AG09309 (cell line): Measurements from ENCODE around the gene MEG3.

Experiments used
- DNase-seq: peaks from one replicate; pipeline ENCODE4 v3.0.0-alpha.2; 2010; ENCODE audit warnings: low read depth
- H3K4me3 ChIP-seq: 2 replicates; pipeline ENCODE4 v1.5.1; 2011; ENCODE audit warnings: mild to moderate bottlenecking, low read depth, low read length, moderate library complexity; ENCODE audit not compliant: control insufficient read depth
- CTCF ChIP-seq: IDR thresholded peaks from 2 replicates; pipeline ENCODE4 v1.5.1; 2011; ENCODE audit warnings: mild to moderate bottlenecking, low read depth, low read length, inconsistent platforms; ENCODE audit not compliant: insufficient read depth, control insufficient read depth; ENCODE audit errors: missing control alignments

MEG3 gene

GRCh38 chr14:100881211-100882025 lies 55.5 kb downstream of the MEG3 start:
- DNase-seq: no peak
- TF ChIP-seq CTCF: no peak
- no peak overlapping the region for H3K4me3 ChIP-seq

- no peak for DNase-seq
- TF ChIP-seq CTCF: no peak
- no peak overlapping the region for H3K4me3 ChIP-seq
Observed at GRCh38 chr14:100882026-100882967, 56.4 kb downstream of the MEG3 start.

GRCh38 chr14:100882991-100883788 lies 57.3 kb downstream of the MEG3 start:
- H3K4me3 ChIP-seq: no peak overlapping the region
- no peak for TF ChIP-seq CTCF
- DNase-seq: no peak

GRCh38 chr14:100883789-100884101 lies 57.8 kb downstream of the MEG3 start:
- DNase-seq: no peak
- no peak for TF ChIP-seq CTCF

GRCh38 chr14:100884456-100884855 lies 58.5 kb downstream of the MEG3 start:
- TF ChIP-seq CTCF: no peak
- H3K4me3 ChIP-seq: no peak overlapping the region
- DNase-seq: no peak

More at GRCh38 chr14:100883789-100884101, 57.8 kb downstream of the MEG3 start:
- no peak overlapping the region for H3K4me3 ChIP-seq

GRCh38 chr14:100885196-100885595 lies 59.3 kb downstream of the MEG3 start:
- no peak for TF ChIP-seq CTCF
- no peak for DNase-seq
- H3K4me3 ChIP-seq: no peak overlapping the region
